ENCODE data around the gene GPR160.
A peak's percentile ranks its signal among the peaks of the same experiment; 100 is the strongest.
"Not testable (repeated sequence)": the region's sequence is repeated elsewhere in the genome, so short reads cannot be mapped to it uniquely, and the experiment has no call there.

The GPR160 gene

GRCh38 chr3:170037463-170038433, at the start of gene GPR160:
GPR160 (plus strand) TSS chr3:170037995; CDS start chr3:170083973, 45,978 bp downstream.
- DNase-seq: peak; percentile 65

GRCh38 chr3:169990431-169990830, 47.4 kb upstream of the GPR160 start:
- no peak for DNase-seq

DNA sequence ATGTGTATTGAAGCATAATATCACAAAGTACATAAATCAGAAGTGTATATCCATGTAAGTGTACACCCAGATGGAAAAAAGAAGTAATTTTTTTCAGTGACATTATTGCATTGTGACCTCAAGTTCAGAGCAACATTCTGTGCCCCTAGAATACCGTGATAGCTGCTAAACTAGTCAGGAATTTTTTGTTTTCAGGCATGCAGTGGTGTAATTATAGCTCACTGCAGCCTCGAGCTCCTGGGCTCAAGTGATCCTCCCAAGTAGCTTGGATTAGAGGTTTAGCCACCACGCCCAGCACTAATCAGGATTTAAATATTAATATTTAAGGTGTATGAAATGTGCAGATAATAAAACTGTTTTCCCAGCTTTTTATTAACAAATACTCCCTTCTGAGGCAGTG, 45.6 kb upstream of the GPR160 start:
- no peak for DNase-seq

DNA sequence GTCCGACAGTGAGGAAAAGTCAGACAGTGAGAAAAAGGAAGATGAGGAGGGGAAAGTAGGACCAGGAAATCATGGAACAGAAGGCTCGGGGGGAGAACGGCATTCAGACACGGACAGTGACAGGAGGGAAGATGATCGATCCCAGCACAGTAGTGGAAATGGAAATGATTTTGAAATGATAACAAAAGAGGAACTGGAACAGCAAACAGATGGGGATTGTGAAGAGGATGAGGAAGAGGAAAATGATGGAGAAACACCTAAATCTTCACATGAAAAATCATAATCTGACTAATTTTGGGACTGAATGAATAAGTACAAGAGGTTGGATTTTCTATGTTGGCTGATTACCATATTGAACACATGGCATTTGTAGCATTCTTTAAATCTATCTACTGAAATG, 45.0 kb upstream of the GPR160 start:
- DNase-seq: no peak

GRCh38 chr3:169993761-169994160, 44.0 kb upstream of the GPR160 start:
- DNase-seq: no peak

GRCh38 chr3:169996063-169996462, 41.7 kb upstream of the GPR160 start:
- DNase-seq: no peak

DNA sequence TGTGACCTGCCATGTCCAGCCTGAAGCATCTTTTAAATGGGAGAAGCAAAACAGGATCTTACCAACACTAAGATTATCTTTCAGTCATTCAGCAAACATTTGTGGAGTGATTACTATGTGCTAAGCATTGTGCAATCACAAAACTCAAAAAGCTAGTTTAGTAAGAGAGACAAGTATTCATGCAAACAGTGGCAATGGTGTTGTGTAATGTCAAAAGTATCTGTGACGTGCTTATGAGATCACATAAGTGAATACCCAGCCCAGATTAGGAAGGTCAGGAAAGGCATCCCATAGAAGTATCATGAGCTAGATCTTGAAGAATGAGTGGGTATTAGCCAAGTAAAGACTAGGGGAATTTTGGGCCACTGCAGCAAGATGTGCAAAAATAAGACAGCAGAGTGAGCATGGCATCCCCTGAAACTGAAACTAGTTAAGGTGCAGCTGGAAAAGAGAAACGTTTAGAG, 39.1 kb upstream of the GPR160 start:
- no peak for DNase-seq

- no peak for DNase-seq
These were observed 38.4 kb upstream of the GPR160 start for GRCh38 chr3:169999433-169999832.

DNA sequence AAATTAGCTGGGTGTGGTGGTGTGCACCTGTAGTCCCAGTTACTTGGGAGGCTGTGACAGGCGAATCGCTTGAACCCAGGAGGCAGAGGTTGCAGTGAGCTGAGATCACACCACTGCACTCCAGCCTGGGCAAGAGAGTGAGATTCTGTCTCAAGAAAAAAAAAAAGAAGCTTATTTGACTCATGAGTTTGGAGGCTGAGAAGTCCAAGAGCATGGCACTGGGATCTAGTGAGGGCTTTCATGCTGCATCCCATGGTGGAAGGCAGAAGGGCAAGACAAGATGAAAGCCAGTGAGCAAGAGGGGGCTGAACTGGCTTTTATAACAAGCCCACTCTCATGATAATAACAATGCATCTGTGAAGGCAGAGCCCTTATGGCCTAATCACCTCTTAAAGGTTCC, 37.7 kb upstream of the GPR160 start:
- DNase-seq: no peak

- no peak for DNase-seq
These were observed 35.6 kb upstream of the GPR160 start for GRCh38 chr3:170002231-170002630.

DNA sequence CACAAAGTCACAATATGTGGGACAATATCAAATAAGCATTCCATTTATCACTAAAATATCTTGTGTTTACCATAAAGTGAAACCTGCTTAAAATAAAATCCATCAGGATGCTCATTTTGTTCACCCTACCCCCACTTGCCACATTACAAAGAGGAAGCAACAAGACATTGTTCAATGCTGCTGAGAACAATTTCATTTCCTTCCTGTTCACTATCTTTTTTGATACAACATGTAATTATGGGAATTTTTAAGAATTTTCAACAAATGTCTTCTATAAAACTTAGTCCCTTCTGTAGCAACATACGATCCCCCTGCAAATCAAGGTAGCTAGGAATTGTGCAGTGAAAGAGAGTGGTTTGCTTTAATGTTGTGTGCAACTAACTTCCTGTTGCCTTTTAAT, 34.9 kb upstream of the GPR160 start:
- no peak for DNase-seq

- DNase-seq: no peak
These were observed 33.9 kb upstream of the GPR160 start for GRCh38 chr3:170003881-170004356.

DNA sequence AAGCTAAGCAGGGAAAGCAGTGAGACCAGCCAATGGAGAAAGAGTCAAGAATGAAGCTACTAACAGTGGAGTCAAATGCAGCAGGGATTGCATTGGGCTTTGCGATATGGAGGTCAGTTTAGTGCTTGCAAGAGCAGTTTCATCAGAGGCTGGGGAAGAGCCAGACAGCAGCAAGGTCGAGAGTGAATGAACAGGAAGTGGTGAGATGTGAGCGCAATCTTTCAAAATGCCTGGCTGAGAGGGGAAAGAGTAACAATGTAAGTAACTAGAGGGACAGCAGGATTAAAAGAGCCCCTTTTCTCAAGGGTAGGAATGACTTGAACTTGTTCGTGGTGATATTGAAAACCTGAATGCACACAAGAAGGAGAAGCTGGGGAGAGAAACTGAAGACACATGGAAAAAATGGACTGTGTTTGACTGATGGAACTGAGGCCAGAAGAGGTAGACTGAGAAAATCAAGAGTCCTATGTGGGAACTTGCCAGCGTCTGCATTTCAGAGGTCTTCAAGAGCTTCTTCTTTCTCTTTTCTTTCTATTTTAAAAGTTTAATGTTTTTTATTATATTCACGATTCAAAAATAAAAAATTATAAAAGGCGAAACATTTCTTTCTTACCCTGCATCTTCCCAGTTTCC, 30.6 kb upstream of the GPR160 start:
- DNase-seq: peak; percentile 1

GRCh38 chr3:170010498-170010897, 27.3 kb upstream of the GPR160 start:
- no peak for DNase-seq

- DNase-seq: no peak
These were observed 25.0 kb upstream of the GPR160 start for GRCh38 chr3:170012683-170013400.

GRCh38 chr3:170016057-170016456, 21.7 kb upstream of the GPR160 start:
- DNase-seq: no peak

- not testable (repeated sequence) for DNase-seq
These were observed 18.5 kb upstream of the GPR160 start for GRCh38 chr3:170019306-170019705.

GRCh38 chr3:170021083-170021482, 16.7 kb upstream of the GPR160 start:
- DNase-seq: no peak

DNA sequence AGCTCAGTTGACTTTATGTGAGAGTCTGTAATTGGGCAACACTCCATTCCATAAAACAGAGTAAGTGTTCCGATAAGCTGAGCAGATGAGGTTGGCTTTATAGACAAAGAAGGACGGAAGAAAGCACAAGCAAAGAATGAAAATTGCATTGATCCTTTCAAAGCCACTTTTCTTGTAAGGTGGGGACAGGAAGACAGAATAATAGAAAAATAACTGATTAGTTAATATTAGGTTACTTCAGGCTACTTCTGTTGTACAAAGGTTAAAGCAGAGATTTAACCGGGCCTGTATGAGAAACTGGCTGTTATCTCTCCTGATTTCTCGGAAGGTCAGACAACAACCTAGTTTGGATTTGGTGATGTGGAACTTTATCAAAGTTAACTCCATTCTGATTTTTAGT, 15.5 kb upstream of the GPR160 start:
- no peak for DNase-seq

GRCh38 chr3:170023165-170023564, 14.6 kb upstream of the GPR160 start:
- DNase-seq: no peak

DNA sequence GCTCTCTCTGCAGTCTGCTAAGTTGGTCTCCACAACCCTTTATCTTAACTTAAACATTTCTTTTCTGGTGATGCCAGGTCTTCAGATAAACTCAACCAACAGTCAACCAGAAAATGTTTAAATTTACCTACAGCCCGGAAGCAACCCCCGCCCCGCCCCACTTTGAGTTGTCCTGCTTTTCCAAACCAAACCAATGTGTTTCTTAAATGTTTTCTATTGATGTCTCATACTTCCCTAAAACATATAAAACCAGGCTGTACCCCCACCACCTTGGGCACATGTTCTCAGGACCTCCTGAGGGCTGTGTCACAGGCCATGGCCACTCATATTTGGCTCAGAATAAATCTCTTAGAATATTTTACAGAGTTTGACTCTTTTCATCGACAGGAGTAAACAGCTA, 13.2 kb upstream of the GPR160 start:
- no peak for DNase-seq

GRCh38 chr3:170027233-170028102, 10.3 kb upstream of the GPR160 start:
- DNase-seq: no peak
